Natural killer cell (primary cell): ENCODE results near the gene CRADD. TPM values are rescaled to one million over a fixed set of nuclear protein-coding genes. Genes with fewer than 3 reads are reported as not detected.

Source experiments
- ATAC-seq, 3 donors: fragments of 150-1000 bp in 2 of 3; fragments of 200-7000 bp in 1 of 3; cut with Tn5 transposase; 1 replicate in 1 of 3; 2 replicates in 2 of 3; pipeline ENCODE4 v1.10.0; 2021; ENCODE audit warnings: mild to moderate bottlenecking in 2 of 3, moderate library complexity in 2 of 3
- DNase-seq, 2 donors: peaks; one replicate each; pipeline versions ENCODE4 v3.0.0 to v3.0.0-alpha.2; 2013 to 2021; ENCODE audit warnings: mixed read lengths in 1 of 2
- H3K27ac ChIP-seq: one replicate; pipeline ENCODE4 v1.5.1; 2013; ENCODE audit warnings: mild to moderate bottlenecking, low read length
- H3K27me3 ChIP-seq: one replicate; pipeline ENCODE4 v1.6.1; 2013; ENCODE audit warnings: low read length; ENCODE audit not compliant: control insufficient read depth, insufficient read depth
- H3K36me3 ChIP-seq: one replicate; pipeline ENCODE4 v1.6.1; 2013; ENCODE audit warnings: low read length; ENCODE audit not compliant: control insufficient read depth, insufficient read depth
- H3K4me1 ChIP-seq: one replicate; pipeline ENCODE4 v1.6.1; 2013; ENCODE audit warnings: low read length; ENCODE audit not compliant: control insufficient read depth, insufficient read depth
- H3K4me3 ChIP-seq: one replicate; pipeline ENCODE4 v1.5.1; 2013; ENCODE audit warnings: low read length
- H3K9me3 ChIP-seq: one replicate; pipeline ENCODE4 v1.6.1; 2013; ENCODE audit warnings: low read length; ENCODE audit not compliant: control insufficient read depth, insufficient read depth
- H3K27ac Mint-ChIP-seq, 2 donors: one replicate each; pipeline ENCODE4 v1.8.0; 2022; ENCODE audit warnings: mild to moderate bottlenecking in 2 of 2, mixed read lengths in 2 of 2, moderate library complexity in 1 of 2
- H3K27me3 Mint-ChIP-seq, 2 donors: one replicate each; pipeline ENCODE4 v1.8.0; 2022; ENCODE audit warnings: low read depth in 2 of 2, mixed read lengths in 2 of 2
- H3K36me3 Mint-ChIP-seq: one replicate; pipeline ENCODE4 v1.8.0; 2022; ENCODE audit warnings: mixed read lengths
- H3K4me1 Mint-ChIP-seq, 2 donors: one replicate each; pipeline ENCODE4 v1.8.0; 2022; ENCODE audit warnings: mixed read lengths in 2 of 2
- H3K4me3 Mint-ChIP-seq: one replicate; pipeline ENCODE4 v1.8.0; 2022; ENCODE audit warnings: mild to moderate bottlenecking, moderate library complexity, mixed read lengths
- H3K9me3 Mint-ChIP-seq, 2 donors: one replicate each; pipeline ENCODE4 v1.8.0; 2022; ENCODE audit warnings: mixed read lengths in 2 of 2
- CTCF ChIP-seq: fragments of 200-600 bp; IDR thresholded peaks from one replicate; pipeline ENCODE4 v1.8.0; 2022; ENCODE audit warnings: antibody characterized with exemption
- WGBS: methylation state at CpG from one replicate; pipeline ENCODE4 v1.1.7; 2013; ENCODE audit warnings: missing lambda C conversion rate; ENCODE audit not compliant: insufficient coverage; 5-methylcytosine and 5-hydroxymethylcytosine counted together
- intact Hi-C: fragments of 100-400 bp; cut with micrococcal nuclease; formaldehyde crosslinking; loops from one replicate; pipeline ENCODE4 v1.14.2; 2022
- total RNA-seq, 4 donors: library from RNA; stranded (reverse); fragments of 120-200 nt in 1 of 4; gene quantifications; one replicate each; pipeline versions ENCODE4 v1.2.3 to v1.2.4, GENCODE V29; 2013 to 2022

The CRADD gene
- total RNA-seq, 3 donors from 2014 or later (not counting 1 experiment from before 2014, with no cell fraction given) = 19.1 to 27.5 (median 26.4) TPM

GRCh38 chr12:93846936-93847516 is 169.9 kb downstream of the CRADD start:
- Histone ChIP-seq H3K9me3 (no peaks in the 10 kb centered on the region), H3K27ac (no peak overlapping the region), H3K4me3 (no peak overlapping the region), H3K4me1 (peaks cover 21% of the 10 kb centered on the region), H3K36me3 (no peaks in the 10 kb centered on the region), H3K27me3 (no peaks in the 10 kb centered on the region)
- DNase-seq (no peak), ATAC-seq (no peak)
- H3K27me3 Mint-ChIP-seq = peaks cover 0 to 3% of the 10 kb centered on the region in 2 donors
- H3K9me3 Mint-ChIP-seq = no peaks in the 10 kb centered on the region
- H3K27ac Mint-ChIP-seq = peak overlapping the region in 1 of 2 donors; percentile 30
- intact Hi-C loops = no loop called here
- peaks cover 35 to 41% of the 10 kb centered on the region in 2 donors for H3K4me1 Mint-ChIP-seq
- WGBS = 76% methylated on average over 4 of the region's 5 CpGs
- H3K4me3 Mint-ChIP-seq = no peak overlapping the region
- TF ChIP-seq CTCF = no peak
- peaks cover 7% of the 10 kb centered on the region for H3K36me3 Mint-ChIP-seq

- no peak for ATAC-seq
- Histone ChIP-seq H3K9me3 (no peaks in the 10 kb centered on the region), H3K4me1 (peaks cover 28% of the 10 kb centered on the region), H3K4me3 (no peak overlapping the region), H3K36me3 (no peaks in the 10 kb centered on the region), H3K27ac (no peak overlapping the region), H3K27me3 (no peaks in the 10 kb centered on the region)
- intact Hi-C loops = no loop called here
- no peak overlapping the region for H3K4me3 Mint-ChIP-seq
- DNase-seq = no peak
- TF ChIP-seq CTCF = no peak
- peaks cover 41 to 49% of the 10 kb centered on the region in 2 donors for H3K4me1 Mint-ChIP-seq
- H3K9me3 Mint-ChIP-seq = no peaks in the 10 kb centered on the region
- H3K27me3 Mint-ChIP-seq = peaks cover 0 to 3% of the 10 kb centered on the region in 2 donors
- H3K27ac Mint-ChIP-seq = peak overlapping the region; percentile 30 to 60
- 91% methylated on average over 4 of the region's 7 CpGs for WGBS
- H3K36me3 Mint-ChIP-seq = peaks cover 7% of the 10 kb centered on the region
Measured at GRCh38 chr12:93847517-93848474, 170.6 kb downstream of the CRADD start.

GRCh38 chr12:93848523-93849101 is 171.4 kb downstream of the CRADD start:
- Histone ChIP-seq H3K4me1 (peaks cover 31% of the 10 kb centered on the region), H3K4me3 (no peak overlapping the region), H3K36me3 (no peaks in the 10 kb centered on the region), H3K27me3 (no peaks in the 10 kb centered on the region), H3K27ac (peak overlapping the region; percentile 22), H3K9me3 (no peaks in the 10 kb centered on the region)
- 51% methylated on average over 11 of the region's 11 CpGs for WGBS
- Mint-ChIP-seq H3K4me3 (peak overlapping the region; percentile 62), H3K9me3 (no peaks in the 10 kb centered on the region), H3K4me1 (peaks cover 45 to 57% of the 10 kb centered on the region in 2 donors), H3K36me3 (peaks cover 7% of the 10 kb centered on the region), H3K27ac (peak overlapping the region; percentile 60 to 73), H3K27me3 (peaks cover 0 to 6% of the 10 kb centered on the region in 2 donors)
- intact Hi-C loops = no loop called here
- ATAC-seq (peak; percentile 25 to 64 (median 29)), DNase-seq (peak in 1 of 2 donors; percentile 14)
- TF ChIP-seq CTCF = no peak
